ENCODE data around the gene DOHH.
"Not testable (repeated sequence)": the region's sequence is repeated elsewhere in the genome, so short reads cannot be mapped to it uniquely, and the experiment has no call there.

Gene DOHH

GRCh38 chr19:3455960-3456601 is 44.4 kb downstream of the DOHH start:
- Mint-ChIP-seq H3K4me1 (no peaks in the 10 kb centered on the region), H3K27me3 (no peaks in the 10 kb centered on the region), H3K4me3 (no peak overlapping the region), H3K36me3 (no peaks in the 10 kb centered on the region), H3K27ac (no peak overlapping the region), H3K9me3 (no peaks in the 10 kb centered on the region)

- H3K9me3 Mint-ChIP-seq, result no peaks in the 10 kb centered on the region
- H3K27me3 Mint-ChIP-seq, result no peaks in the 10 kb centered on the region
- no peaks in the 10 kb centered on the region for H3K4me1 Mint-ChIP-seq
- no peak overlapping the region for H3K27ac Mint-ChIP-seq
- H3K36me3 Mint-ChIP-seq, result no peaks in the 10 kb centered on the region
- no peak overlapping the region for H3K4me3 Mint-ChIP-seq
Measured at GRCh38 chr19:3455393-3455955, 45.0 kb downstream of the DOHH start.

GRCh38 chr19:3454656-3455392 is 45.6 kb downstream of the DOHH start:
- no peaks in the 10 kb centered on the region for H3K4me1 Mint-ChIP-seq
- no peaks in the 10 kb centered on the region for H3K27me3 Mint-ChIP-seq
- no peak overlapping the region for H3K4me3 Mint-ChIP-seq
- no peaks in the 10 kb centered on the region for H3K9me3 Mint-ChIP-seq
- no peak overlapping the region for H3K27ac Mint-ChIP-seq
- no peaks in the 10 kb centered on the region for H3K36me3 Mint-ChIP-seq

GRCh38 chr19:3453840-3454239 is 46.6 kb downstream of the DOHH start:
- Mint-ChIP-seq H3K9me3 (no peaks in the 10 kb centered on the region), H3K27me3 (no peaks in the 10 kb centered on the region), H3K36me3 (no peaks in the 10 kb centered on the region), H3K4me3 (no peak overlapping the region), H3K27ac (no peak overlapping the region), H3K4me1 (no peaks in the 10 kb centered on the region)

- not testable (repeated sequence) for H3K4me1 Mint-ChIP-seq, H3K27me3 Mint-ChIP-seq, H3K4me3 Mint-ChIP-seq, H3K9me3 Mint-ChIP-seq, H3K27ac Mint-ChIP-seq, H3K36me3 Mint-ChIP-seq
Measured at GRCh38 chr19:3452942-3453214, 47.6 kb downstream of the DOHH start.

GRCh38 chr19:3452171-3452941 is 48.1 kb downstream of the DOHH start:
- H3K4me3 Mint-ChIP-seq, result no peak overlapping the region
- no peaks in the 10 kb centered on the region for H3K27me3 Mint-ChIP-seq
- H3K9me3 Mint-ChIP-seq, result no peaks in the 10 kb centered on the region
- H3K27ac Mint-ChIP-seq, result no peak overlapping the region
- no peaks in the 10 kb centered on the region for H3K4me1 Mint-ChIP-seq
- H3K36me3 Mint-ChIP-seq, result no peaks in the 10 kb centered on the region

- Mint-ChIP-seq H3K27me3 (no peaks in the 10 kb centered on the region), H3K27ac (no peak overlapping the region)
Measured at GRCh38 chr19:3451451-3451866, 49.0 kb downstream of the DOHH start.

GRCh38 chr19:3450796-3451411 is 49.6 kb downstream of the DOHH start:
- no peaks in the 10 kb centered on the region for H3K36me3 Mint-ChIP-seq
- no peaks in the 10 kb centered on the region for H3K4me1 Mint-ChIP-seq
- H3K27ac Mint-ChIP-seq, result no peak overlapping the region
- H3K4me3 Mint-ChIP-seq, result no peak overlapping the region
- H3K9me3 Mint-ChIP-seq, result no peaks in the 10 kb centered on the region
- no peaks in the 10 kb centered on the region for H3K27me3 Mint-ChIP-seq

More at GRCh38 chr19:3451451-3451866, 49.0 kb downstream of the DOHH start:
- Mint-ChIP-seq H3K4me3 (no peak overlapping the region), H3K4me1 (no peaks in the 10 kb centered on the region), H3K9me3 (no peaks in the 10 kb centered on the region), H3K36me3 (no peaks in the 10 kb centered on the region)

GRCh38 chr19:3448616-3449334 is 51.7 kb downstream of the DOHH start:
- Mint-ChIP-seq H3K27ac (no peak overlapping the region), H3K27me3 (no peaks in the 10 kb centered on the region), H3K9me3 (no peaks in the 10 kb centered on the region), H3K36me3 (no peaks in the 10 kb centered on the region), H3K4me3 (no peak overlapping the region), H3K4me1 (peaks cover 4% of the 10 kb centered on the region)

GRCh38 chr19:3446657-3447056 is 53.8 kb downstream of the DOHH start:
- H3K4me1 Mint-ChIP-seq, H3K36me3 Mint-ChIP-seq, H3K9me3 Mint-ChIP-seq, H3K27me3 Mint-ChIP-seq, H3K4me3 Mint-ChIP-seq, H3K27ac Mint-ChIP-seq: not testable (repeated sequence)

- H3K27me3 Mint-ChIP-seq, result no peaks in the 10 kb centered on the region
- no peak overlapping the region for H3K4me3 Mint-ChIP-seq
- H3K27ac Mint-ChIP-seq, result no peak overlapping the region
- H3K36me3 Mint-ChIP-seq, result no peaks in the 10 kb centered on the region
- H3K9me3 Mint-ChIP-seq, result no peaks in the 10 kb centered on the region
- peaks cover 8% of the 10 kb centered on the region for H3K4me1 Mint-ChIP-seq
Measured at GRCh38 chr19:3444695-3445234, 55.7 kb downstream of the DOHH start.

GRCh38 chr19:3443840-3444694 is 56.4 kb downstream of the DOHH start:
- Mint-ChIP-seq H3K4me3 (no peak overlapping the region), H3K4me1 (peaks cover 9% of the 10 kb centered on the region), H3K36me3 (no peaks in the 10 kb centered on the region), H3K27me3 (no peaks in the 10 kb centered on the region), H3K9me3 (no peaks in the 10 kb centered on the region), H3K27ac (no peak overlapping the region)

- H3K27ac Mint-ChIP-seq, result no peak overlapping the region
- no peaks in the 10 kb centered on the region for H3K27me3 Mint-ChIP-seq
- peaks cover 9% of the 10 kb centered on the region for H3K4me1 Mint-ChIP-seq
- no peaks in the 10 kb centered on the region for H3K36me3 Mint-ChIP-seq
- H3K4me3 Mint-ChIP-seq, result no peak overlapping the region
- H3K9me3 Mint-ChIP-seq, result no peaks in the 10 kb centered on the region
Measured at GRCh38 chr19:3442487-3443071, 57.9 kb downstream of the DOHH start.

GRCh38 chr19:3441986-3442329 is 58.5 kb downstream of the DOHH start:
- Mint-ChIP-seq H3K36me3 (no peaks in the 10 kb centered on the region), H3K27me3 (no peaks in the 10 kb centered on the region), H3K4me3 (no peak overlapping the region), H3K4me1 (peaks cover 9% of the 10 kb centered on the region), H3K9me3 (no peaks in the 10 kb centered on the region), H3K27ac (no peak overlapping the region)

Measured in activated naive CD4-positive, alpha-beta T cell treated with anti-CD3 and anti-CD28 coated beads, Interleukin-2, amount 50 U/mL, for 24 hours (primary cell).